RWPE1 (cell line): ENCODE results near the gene BUD31.
"Not testable (repeated sequence)": the region's sequence is repeated elsewhere in the genome, so short reads cannot be mapped to it uniquely, and the experiment has no call there.

ENCODE experiments used
- CTCF ChIA-PET: fragments of 350-600 bp; sonication (Branson Sonifier 250); formaldehyde crosslinking; extraction: SDS; loops from one replicate; lab custom pipeline; 2021; lab: Yijun Ruan, JAX
- POLR2A ChIA-PET: fragments of 400-600 bp; formaldehyde crosslinking; extraction: SDS; loops from one replicate; lab custom pipeline; 2020; ENCODE audit warnings: antibody characterized with exemption; ENCODE audit not compliant: low non-redundant PET; lab: Yijun Ruan, JAX
- DNase-seq: peaks from one replicate; pipeline ENCODE4 v3.0.0; 2012; ENCODE audit warnings: low spot score
- H3K27ac ChIP-seq: fragments of 450-650 bp; 2 replicates; pipeline ENCODE4 v1.5.1; 2017
- TF ChIP-seq, protein P1 (sequence below): fragments of 450-650 bp; conservative IDR thresholded peaks from 2 replicates; pipeline ENCODE4 v1.5.1; 2017; ENCODE audit warnings: low read depth, mild to moderate bottlenecking

Gene BUD31

DNA sequence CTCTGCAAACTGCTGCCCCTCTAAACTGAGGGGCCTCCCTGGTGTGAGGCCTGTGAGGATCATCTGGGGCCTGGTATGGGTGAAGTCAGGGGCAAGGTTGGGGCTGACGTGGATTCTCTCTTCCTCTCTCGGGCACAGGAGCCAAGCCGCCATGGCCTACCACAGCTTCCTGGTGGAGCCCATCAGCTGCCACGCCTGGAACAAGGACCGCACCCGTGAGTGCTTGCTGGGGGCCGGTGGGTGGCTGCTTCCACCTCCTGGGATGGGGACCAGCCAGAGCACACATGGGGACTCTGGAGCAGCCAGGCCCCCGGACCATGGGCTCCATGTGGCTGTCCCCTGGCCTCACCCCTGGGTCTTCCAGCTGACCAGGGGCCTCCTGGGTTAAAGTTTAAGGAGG is 23.2 kb upstream of the BUD31 start:
- TF ChIP-seq, protein P1, sequence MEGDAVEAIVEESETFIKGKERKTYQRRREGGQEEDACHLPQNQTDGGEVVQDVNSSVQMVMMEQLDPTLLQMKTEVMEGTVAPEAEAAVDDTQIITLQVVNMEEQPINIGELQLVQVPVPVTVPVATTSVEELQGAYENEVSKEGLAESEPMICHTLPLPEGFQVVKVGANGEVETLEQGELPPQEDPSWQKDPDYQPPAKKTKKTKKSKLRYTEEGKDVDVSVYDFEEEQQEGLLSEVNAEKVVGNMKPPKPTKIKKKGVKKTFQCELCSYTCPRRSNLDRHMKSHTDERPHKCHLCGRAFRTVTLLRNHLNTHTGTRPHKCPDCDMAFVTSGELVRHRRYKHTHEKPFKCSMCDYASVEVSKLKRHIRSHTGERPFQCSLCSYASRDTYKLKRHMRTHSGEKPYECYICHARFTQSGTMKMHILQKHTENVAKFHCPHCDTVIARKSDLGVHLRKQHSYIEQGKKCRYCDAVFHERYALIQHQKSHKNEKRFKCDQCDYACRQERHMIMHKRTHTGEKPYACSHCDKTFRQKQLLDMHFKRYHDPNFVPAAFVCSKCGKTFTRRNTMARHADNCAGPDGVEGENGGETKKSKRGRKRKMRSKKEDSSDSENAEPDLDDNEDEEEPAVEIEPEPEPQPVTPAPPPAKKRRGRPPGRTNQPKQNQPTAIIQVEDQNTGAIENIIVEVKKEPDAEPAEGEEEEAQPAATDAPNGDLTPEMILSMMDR: no peak
- ChIA-PET POLR2A (no interaction called here), CTCF (no interaction called here)
- DNase-seq: no peak
- H3K27ac ChIP-seq: peak overlapping the region; percentile 29; the same call in 1 of the 2 replicates

GRCh38 chr7:99386584-99387238 is 22.1 kb upstream of the BUD31 start:
- no peak for DNase-seq
- POLR2A ChIA-PET: interaction anchor here (0.9 kb wide), 1 partner anchor 12 kb away, joined by 10 read pairs; no protein-coding TSS in a partner anchor
- TF ChIP-seq, protein P1: no peak
- CTCF ChIA-PET: no interaction called here
- H3K27ac ChIP-seq: peak overlapping the region; percentile 29

DNA sequence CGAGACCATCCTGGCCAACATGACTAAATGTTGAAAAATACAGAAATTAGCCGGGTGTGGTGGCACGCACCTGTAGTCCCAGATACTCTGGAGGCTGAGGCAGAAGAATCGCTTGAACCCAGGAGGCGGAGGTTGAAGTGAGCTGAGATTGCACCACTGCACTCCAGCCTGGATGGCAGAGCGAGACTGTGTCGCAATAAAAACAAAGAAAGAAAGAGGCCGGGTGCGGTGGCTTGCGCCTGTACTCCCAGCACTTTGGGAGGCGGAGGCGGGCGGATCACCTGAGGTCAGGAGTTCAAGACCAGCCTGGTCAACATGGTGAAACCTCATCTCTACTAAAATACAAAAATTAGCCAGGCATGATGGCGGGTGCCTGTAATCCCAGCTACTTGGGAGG is 21.5 kb upstream of the BUD31 start:
- peak overlapping the region; percentile 29 for H3K27ac ChIP-seq
- DNase-seq, CTCF ChIA-PET: not testable (repeated sequence)
- POLR2A ChIA-PET: interaction anchor here (0.9 kb wide), 1 partner anchor 12 kb away, joined by 10 read pairs; no protein-coding TSS in a partner anchor

DNA sequence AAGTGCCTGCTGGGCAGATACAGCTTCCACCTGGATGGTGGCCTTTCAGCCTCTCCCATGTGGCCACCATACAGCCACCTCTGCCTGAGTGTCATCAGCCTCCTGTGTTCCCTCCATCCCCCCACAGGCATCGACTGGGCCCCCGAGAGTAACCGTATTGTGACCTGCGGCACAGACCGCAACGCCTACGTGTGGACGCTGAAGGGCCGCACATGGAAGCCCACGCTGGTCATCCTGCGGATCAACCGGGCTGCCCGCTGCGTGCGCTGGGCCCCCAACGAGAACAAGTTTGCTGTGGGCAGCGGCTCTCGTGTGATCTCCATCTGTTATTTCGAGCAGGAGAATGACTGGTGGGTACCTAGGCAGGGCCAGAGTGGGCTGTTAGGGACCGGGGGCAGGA is 20.9 kb upstream of the BUD31 start:
- TF ChIP-seq, protein P1: no peak
- CTCF ChIA-PET: no interaction called here
- H3K27ac ChIP-seq: no peak overlapping the region; the same call in 1 of the 2 replicates
- POLR2A ChIA-PET: interaction anchor here (0.6 to 0.9 kb wide), 2 partner anchors 10 to 13 kb away, joined by 3 to 10 read pairs; no protein-coding TSS in a partner anchor
- DNase-seq: no peak

GRCh38 chr7:99389772-99390171 is 19.0 kb upstream of the BUD31 start:
- peak overlapping the region; percentile 79 for H3K27ac ChIP-seq
- TF ChIP-seq, protein P1: no peak
- no peak for DNase-seq
- POLR2A ChIA-PET: no interaction called here
- CTCF ChIA-PET: interaction anchor here (0.8 kb wide), 1 partner anchor 25 kb away, joined by 3 read pairs; no protein-coding TSS in a partner anchor

DNA sequence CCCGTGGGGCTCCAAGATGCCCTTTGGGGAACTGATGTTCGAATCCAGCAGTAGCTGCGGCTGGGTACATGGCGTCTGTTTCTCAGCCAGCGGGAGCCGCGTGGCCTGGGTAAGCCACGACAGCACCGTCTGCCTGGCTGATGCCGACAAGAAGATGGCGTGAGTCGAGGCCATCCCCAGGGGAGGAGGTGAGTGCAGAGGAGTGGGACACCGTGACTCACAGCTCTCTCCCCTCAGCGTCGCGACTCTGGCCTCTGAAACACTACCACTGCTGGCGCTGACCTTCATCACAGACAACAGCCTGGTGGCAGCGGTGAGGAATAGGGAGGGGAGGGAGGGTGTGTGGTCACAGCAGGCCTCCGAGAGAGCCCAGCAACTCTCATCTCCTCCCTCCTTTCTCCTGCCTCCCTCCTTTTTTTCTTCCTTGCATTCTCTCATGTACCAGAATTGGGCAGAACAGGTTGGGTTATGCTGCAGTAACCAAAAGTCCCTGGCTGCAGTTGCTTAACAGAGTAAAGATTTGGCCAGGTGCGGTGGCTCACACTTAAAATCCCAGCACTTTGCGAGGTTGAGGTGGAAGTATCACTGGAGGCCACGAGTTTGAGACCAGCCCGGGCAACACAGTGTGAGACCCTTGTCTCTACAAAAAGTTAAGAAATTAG is 17.7 kb upstream of the BUD31 start:
- TF ChIP-seq, protein P1: no peak
- DNase-seq: no peak
- ChIA-PET POLR2A (no interaction called here), CTCF (interaction anchor here (0.7 kb wide), 1 partner anchor 356 kb away, joined by 3 read pairs; no protein-coding TSS in a partner anchor)
- peak overlapping the region; percentile 79 for H3K27ac ChIP-seq
